Measurements from ENCODE around the gene KIAA1328.

GRCh38 chr18:37272841-37273240, 443.9 kb downstream of the KIAA1328 start:
- TF ChIP-seq CTCF (IDR thresholded peaks at IDR 0.05) (no peak), POLR2A (IDR thresholded peaks at IDR 0.05) (no peak)

All from Peyer's patch (tissue), 4 donors.